ENCODE data around the gene AKAP6.

Gene AKAP6

DNA sequence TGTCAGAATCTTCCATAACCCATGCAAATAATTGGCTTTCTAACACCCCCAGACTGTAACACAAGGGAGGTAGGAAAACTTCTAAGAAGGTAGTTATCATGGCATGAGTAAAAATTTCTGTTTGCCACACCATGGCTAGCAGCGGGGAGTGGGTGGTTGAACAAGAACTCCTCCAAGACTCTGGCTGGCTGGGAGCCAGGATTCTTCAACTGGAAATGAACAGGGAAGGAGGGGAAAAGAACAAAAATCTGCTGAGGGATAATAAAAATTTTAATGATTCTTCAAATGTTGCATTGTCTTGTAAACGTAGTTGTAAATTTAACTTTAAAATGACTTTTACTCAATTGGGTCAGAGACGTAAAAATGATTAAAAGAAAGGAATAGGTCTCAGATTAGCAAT, 78.9 kb downstream of the AKAP6 start:
- no peak for DNase-seq

DNA sequence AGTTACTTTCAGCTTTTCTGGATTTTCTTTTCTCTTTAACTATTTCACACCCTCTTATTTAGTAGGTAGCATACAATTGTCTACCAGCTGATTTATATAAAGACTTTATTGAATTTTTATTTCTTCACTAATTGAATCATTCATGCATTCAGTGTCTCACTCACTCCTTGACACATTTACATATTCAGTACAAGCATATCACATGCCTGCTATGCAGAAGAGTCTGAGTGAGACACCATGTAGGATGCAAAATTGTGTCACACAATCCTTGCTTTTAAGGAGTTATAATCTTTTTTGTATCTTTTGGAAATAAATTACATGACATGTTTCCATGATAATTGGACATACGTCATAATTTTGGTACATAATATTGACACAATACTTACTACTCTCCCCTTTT, 83.0 kb downstream of the AKAP6 start:
- DNase-seq = no peak

- DNase-seq = no peak
Measured at GRCh38 chr14:32412532-32412931, 83.4 kb downstream of the AKAP6 start.

- no peak for DNase-seq
Measured at GRCh38 chr14:32413967-32414640, 85.0 kb downstream of the AKAP6 start.

GRCh38 chr14:32414808-32415255, 85.7 kb downstream of the AKAP6 start:
- no peak for DNase-seq

- DNase-seq = no peak
Measured at GRCh38 chr14:32417956-32418552, 89.0 kb downstream of the AKAP6 start.

DNA sequence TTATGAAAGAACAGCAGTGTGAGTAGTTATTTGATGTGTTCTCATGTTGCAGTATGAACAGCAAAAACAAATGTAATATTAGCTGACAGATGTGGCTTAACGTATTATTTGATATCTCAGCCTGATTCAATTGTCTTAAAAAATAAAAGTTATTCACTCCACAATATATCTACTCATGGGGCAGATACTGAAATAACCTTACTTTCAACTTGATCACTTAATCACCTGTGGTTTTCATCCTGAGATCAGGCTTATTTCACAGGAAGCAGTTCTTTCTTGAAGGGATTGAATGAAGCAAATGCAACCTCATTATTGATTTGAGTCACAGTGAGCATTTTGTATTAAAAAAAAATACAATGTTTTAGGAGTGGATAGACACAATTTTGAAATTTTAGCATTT, 90.3 kb downstream of the AKAP6 start:
- DNase-seq = no peak

DNA sequence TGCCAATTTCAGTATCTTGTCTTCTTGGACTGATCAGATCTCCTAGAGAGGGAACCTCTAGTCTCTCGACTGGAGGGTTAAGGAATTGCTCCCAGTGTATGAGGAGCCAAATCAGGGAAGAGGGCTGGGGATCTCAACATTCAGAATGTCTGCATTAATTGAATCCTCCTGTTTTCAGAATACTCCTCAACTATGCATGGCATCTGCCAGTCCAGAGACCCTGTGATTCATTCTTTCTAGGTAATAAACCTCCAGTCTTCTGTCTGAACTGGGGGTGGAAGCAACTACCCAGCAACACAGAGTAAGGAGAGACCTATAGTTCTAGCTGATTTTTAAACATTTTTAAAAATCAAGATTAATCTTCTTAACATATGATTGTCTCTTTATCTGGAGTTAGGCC, 92.7 kb downstream of the AKAP6 start:
- no peak for DNase-seq

DNA sequence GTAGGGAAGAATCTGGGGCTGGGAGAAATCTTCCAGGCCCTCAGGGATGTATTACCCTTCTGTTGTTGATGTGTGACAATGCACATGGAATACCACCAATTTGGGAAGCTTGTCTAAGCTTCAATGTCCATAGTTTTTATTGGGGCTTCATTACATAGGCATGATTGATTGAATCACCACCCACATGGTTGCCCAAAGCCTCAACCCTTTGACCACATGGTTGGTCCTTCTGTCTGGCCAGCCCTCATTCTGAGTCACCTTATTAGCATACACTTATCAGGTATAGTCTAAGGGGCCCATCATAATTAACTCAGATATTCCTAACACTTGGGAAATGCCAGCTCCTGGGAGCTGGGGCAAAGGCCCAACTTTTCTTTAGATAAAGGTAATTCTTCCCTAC, 93.3 kb downstream of the AKAP6 start:
- DNase-seq = no peak

DNA sequence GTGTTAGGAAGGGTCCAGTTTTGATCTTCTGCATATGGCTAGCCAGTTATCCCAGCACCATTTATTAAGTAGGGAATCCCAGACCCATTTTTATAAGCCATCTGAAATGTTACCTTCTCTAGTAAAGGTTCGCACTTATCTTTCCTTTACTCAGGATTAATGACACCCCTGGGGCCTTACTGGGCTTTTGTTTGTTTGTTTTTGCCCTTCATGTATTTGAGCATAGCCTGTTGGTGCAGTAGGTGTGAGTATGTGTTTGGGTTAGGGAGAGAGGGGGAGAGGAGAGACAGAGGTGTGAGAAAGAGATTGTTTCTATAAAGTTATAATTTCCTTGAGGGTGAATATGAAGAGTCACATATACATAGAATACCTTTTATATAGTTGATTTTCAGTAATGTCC, 96.9 kb downstream of the AKAP6 start:
- DNase-seq = no peak

DNA sequence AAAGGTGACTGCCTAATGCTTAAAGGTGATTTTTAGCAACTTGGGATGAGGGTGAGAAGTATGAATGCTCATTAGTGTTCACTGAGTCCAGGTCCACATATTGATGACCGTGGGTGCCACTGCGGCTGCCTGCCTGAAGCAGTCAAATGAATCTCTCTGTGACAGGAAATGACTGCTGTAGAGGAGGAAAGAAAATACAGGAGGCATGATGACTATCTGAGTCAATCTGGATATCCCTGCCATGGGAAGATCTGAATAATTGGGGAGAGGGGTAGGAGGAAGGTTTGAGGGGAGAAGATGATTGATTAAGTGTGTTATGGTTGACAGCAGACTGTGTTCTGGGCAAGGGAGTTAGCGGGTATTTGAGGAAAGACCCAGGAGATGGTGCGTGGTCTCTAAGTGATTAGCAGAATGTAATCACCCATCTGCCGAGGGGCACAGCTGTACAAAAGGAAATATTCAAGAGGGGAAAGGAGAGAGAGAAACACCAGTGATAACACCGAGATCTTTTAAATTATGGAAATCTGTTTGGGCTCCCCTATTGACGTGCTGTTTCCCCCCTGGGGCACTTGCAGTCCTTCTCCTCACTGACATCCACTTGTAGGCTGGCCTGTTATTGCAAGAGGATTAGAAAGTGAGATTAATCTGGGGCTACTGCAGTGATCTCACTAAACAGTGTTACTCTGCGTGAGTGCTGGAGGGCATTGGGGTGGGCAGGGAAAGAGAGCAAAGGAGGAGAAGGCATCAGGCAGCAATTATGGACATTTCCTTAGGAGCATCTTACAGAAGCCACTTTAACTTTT, 97.7 kb downstream of the AKAP6 start:
- no peak for DNase-seq

DNA sequence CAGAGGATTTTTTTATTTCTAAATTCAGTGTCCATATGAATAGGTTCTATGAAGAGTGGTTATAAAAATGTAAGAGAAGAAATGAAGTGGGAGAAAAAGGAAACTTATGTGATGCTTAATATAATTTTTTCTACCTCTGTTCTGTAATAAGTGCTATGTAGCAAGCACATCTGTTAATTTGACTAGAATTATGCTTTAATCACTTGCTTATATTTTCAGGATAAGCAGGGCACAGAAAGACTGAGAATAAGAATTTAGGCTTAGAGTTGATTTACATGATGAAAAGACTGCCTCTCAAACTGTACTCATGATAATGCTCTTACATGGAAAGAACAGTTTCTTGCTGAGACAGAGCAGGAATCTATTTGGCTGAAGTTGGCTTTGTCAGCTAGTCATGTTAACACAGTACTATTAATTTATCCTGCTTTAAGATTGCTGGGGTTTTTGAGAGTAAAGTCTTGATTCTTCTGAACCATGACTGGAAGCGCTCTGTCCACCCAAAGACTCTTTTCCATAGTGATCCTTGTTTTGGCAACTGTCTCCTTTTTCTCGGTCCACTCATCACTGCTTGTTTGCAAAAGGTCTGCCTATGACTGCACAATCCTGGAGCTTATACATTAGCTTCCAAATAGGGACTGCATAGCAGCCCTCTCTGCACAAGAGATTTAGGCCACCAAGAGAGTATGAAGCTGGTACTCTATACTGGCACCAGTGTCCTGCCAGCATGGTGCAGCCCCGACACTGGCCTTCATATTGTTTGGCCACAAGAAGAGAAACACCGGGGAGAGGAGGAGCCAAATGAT, 98.8 kb downstream of the AKAP6 start:
- DNase-seq = no peak

DNA sequence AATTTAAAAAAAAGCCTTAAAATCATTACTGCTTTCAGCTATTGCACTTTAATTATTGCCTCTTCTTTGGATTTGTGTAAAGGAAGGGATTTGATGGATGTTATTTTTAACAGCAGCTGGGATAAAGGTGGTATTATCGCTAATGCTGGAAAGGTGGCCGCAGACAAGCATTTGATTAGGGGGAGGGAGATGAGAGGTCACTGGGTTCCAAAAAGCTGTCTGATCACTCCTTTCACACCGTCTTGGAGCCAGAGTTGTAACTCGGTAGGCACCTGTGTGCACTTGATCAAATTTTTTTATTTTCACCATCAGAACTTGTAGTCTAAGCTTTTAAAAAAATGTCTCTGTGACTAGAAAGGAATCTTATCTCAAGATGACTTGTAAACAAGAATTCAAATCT, 99.8 kb downstream of the AKAP6 start:
- no peak for DNase-seq

DNA sequence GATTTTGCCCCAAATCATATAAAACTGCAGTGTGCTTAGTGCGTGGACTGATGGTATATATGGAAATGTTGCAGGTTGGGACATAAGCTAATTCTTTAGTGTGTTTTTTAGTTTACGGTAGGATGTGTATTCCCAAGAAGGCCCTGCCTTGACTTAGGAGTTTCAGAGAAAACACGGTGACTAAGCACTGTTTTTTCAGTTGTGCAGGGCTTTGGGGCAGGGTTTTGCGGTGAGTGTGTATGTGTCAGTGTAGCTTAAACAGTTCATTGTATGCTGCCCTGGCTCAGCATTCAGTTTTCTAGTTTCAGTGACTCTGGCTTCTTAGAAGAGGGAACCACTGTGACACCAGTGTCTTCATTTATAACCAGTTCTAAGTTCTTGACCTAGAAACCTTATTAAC, 101.2 kb downstream of the AKAP6 start:
- no peak for DNase-seq

DNA sequence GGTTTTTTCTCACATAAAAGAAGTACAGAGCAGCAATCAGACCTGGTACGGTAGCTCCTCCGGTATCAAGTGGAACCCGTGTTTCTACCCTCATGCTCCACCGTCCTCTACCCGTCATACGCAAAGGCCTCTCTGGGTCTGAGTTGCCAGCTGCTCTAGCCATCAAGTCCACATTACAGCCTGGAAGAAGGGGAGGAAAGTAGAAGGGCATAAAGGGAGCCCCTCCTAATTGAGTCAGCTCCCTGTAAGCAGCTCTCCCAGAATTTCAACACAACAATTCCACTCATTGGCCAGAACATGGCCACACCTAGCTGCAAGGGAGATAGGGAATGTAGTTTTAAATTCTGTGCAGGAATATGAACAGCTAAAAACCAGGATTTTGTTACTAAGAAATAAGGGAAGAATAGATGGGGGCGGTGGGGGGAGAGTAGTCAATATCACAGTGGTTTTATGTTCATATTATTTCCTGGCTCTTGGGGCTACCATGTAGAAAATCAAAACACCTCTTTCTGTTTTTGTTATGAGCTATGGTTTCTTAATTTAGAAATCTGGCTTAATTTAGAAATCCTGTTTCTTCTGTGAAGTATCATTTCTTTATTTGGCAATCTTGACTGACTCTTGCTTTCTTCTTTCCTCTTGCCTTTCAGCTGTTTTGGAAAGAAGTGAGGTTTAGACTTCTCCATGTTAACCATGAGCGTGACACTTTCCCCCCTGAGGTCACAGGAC, 103.9 kb downstream of the AKAP6 start:
- DNase-seq = no peak

DNA sequence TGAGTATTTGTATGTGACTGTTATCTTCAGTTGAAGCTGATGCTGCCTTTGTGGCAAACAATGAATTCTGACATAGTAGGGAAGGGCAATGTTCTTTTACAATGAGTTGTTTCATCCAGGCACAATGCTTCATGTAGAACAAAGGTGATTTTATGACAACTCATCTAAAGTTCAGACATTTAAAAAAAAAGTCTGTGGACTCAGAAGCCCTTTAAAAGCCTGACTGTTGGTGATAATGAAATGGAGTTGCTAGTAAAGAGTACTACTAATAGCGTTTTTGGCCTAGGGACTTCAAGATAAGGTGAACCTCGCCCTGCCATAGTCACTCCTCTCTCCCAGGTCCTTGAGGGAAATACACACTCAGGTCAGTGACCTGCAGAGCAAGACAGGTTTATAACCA, 105.1 kb downstream of the AKAP6 start:
- no peak for DNase-seq

GRCh38 chr14:32434880-32435279, 105.8 kb downstream of the AKAP6 start:
- no peak for DNase-seq

- DNase-seq = no peak
Measured at GRCh38 chr14:32435411-32435810, 106.3 kb downstream of the AKAP6 start.

DNA sequence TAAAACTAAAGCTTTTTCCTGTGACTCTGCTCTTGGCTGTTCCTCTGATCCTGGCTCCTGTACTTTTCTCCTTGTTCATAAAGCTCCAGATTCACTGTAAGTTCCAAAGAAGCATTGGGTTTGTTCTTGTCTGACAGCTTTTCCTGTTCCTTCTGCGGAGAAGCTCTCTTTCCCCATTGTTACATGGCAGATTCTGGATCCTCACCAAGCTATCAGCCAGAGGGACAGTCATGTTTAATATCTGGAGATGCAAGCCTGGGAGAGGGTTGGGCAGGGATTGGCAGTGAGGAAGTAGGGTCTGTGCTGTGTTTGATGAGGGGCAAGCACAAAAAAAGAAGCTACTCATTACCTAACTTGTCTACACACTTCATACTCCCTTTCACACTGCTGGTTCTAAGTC, 107.9 kb downstream of the AKAP6 start:
- no peak for DNase-seq

- DNase-seq = no peak
Measured at GRCh38 chr14:32438517-32438916, 109.4 kb downstream of the AKAP6 start.

DNA sequence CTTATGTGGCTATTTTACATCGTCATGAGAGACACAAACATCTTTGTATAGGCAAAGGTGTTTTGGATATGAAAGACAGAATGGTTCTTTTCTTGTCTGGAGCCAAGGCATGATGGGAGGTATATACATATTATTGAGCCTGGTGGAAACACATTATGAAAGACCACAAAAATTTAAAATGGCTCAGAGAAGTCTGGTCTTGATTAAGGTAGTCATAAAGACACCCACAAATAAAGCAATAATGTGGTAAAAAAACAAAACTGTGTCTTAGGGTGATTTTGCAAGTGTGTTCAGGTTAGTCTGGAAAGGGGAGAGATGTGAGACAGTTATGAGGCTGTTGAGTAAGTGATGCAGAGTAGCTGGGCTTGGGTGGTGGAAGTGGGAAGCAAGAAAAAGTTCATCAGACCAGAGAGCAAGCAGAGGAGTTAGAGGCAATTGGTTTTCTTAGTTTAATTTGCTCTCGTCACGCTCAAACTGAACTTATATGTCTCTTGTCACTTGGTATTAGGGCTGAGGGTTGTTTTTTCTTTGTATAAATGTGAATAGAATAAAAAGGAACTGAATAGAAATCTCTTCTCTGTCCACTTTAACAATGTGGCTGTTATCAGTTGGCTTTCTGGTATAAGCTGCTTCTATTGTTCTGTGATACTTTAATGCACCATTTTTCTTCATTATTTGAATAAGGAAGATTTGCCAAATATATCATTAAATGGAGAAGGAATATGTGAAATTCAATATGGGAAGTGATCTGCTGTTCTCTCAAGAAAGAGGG, 115.0 kb downstream of the AKAP6 start:
- no peak for DNase-seq

- no peak for DNase-seq
Measured at GRCh38 chr14:32447371-32447770, 118.3 kb downstream of the AKAP6 start.

All from effector CD8-positive, alpha-beta T cell (primary cell).